Measurements from ENCODE around the gene OR52A1.

GRCh38 chr11:5159806-5160205, 5.2 kb upstream of the OR52A1 start:
- TF ChIP-seq CTCF (IDR thresholded peaks at IDR 0.05) (no peak), POLR2A (IDR thresholded peaks at IDR 0.05) (no peak)
